Stimulated activated naive CD4-positive, alpha-beta T cell (primary cell): ENCODE data around the gene LRP3.
"Not testable (repeated sequence)": the region's sequence is repeated elsewhere in the genome, so short reads cannot be mapped to it uniquely, and the experiment has no call there.

Experiments used
- DNase-seq, 6 experiments: peaks; one replicate each; lab custom pipeline; 2025; lab: John Stamatoyannopoulos, UW

Gene LRP3

DNA sequence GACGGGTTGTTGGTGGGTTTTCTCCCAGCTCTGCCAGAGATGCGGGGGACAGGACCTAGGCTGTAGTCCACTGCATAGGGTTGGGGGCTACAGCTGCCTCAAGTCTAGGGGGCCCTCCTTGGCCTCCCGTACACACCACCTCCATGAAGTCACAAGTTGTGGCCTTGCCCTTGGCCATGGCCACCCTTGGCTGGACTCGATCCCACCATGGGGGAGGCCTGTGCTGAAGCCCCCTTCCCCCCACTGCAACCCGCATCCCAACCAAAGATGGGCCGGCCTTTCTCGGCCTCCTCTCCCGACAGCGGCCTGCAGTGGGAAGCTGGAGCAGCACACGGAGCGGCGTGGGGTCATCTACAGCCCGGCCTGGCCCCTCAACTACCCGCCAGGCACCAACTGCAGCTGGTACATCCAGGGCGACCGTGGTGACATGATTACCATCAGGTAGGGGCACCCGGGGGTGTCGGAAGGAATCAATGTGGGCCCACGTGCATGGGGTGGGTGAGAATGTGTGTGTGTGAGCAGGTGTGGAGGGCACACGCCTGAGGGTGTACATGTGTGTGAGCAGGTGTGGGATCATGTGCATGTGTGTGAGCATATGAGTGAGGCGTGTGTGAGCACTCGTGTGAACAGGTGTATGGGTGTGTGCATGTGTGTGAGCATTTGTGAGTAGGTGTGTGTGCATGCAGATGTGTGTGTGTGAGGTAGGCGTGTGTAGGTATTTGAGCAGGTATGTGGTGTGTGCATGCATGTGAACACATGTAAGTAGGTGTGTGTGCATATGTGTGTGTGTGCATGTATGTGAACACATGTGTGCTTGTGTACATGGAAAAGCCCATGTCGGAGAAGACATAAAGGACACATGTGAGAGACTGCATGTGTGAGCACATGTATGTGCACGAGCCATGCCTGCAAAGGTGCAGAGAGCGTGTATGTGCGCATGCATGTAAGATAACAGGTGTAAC is 8.7 kb downstream of the LRP3 start:
- no peak for DNase-seq

DNA sequence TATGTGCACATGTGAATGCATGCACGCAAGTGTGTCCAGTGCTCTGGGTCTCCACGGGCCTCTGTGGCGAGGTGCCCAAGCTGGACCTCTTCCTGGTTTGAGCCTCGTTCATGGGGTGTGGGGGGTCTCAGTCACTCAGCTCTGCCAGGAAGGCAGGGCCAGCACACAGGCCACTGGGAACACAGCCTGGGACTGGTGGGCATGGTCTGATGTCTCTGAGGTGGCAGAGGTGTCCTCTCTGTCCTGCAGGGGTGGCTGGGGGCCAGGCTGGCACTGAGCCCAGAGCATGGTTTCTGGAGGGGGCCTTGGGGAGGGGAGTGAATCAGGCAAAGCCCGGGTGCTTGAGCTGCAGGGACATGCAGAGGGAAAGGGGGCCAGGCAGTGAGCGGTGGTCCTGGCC is 9.4 kb downstream of the LRP3 start:
- no peak for DNase-seq

DNA sequence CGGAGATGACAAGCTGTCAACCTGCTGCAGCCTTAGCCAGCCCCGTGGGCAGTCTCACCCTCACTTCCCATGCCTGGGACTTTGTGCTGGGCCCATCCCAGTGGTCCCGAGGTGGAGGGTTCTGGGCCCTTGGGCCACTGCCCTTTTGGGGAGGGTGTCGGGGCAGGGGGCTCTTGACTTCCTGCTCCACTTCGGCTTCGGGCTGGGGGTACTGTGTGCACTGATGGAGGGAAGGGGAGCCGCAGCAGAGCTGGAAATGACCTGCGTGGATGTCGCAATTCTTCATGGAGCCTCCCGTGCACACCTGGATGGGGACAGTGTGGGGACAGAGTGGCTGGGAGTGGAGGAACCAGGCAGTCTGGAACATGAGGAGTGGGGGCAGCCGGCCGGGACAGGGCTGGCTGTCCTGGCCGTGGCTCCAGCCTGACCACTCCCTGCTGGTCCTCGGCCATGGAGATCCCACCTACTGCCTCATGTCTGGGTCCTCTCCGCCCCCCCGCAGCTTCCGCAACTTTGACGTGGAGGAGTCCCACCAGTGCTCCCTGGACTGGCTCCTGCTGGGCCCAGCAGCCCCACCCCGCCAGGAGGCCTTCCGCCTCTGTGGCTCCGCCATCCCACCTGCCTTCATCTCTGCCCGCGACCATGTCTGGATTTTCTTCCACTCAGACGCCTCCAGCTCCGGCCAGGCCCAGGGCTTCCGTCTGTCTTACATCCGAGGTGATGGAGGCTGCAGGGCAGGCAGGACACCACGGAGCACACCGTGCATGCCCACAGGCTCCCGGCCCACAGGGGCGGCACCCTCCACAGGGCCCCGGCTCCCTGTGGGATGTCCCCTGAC is 10.2 kb downstream of the LRP3 start:
- no peak for DNase-seq

DNA sequence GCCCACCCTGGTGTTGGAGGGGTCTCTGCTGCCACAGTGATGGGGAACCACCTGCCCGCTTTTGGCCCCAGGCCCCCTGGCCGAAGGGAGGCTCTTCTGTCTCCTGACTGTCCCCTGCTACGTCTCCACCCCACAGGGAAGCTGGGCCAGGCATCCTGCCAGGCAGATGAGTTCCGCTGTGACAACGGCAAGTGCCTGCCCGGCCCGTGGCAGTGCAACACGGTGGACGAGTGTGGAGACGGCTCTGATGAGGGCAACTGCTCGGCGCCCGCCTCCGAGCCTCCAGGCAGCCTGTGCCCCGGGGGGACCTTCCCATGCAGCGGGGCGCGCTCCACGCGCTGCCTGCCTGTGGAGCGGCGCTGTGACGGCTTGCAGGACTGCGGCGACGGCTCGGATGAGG is 11.0 kb downstream of the LRP3 start:
- DNase-seq: no peak

DNA sequence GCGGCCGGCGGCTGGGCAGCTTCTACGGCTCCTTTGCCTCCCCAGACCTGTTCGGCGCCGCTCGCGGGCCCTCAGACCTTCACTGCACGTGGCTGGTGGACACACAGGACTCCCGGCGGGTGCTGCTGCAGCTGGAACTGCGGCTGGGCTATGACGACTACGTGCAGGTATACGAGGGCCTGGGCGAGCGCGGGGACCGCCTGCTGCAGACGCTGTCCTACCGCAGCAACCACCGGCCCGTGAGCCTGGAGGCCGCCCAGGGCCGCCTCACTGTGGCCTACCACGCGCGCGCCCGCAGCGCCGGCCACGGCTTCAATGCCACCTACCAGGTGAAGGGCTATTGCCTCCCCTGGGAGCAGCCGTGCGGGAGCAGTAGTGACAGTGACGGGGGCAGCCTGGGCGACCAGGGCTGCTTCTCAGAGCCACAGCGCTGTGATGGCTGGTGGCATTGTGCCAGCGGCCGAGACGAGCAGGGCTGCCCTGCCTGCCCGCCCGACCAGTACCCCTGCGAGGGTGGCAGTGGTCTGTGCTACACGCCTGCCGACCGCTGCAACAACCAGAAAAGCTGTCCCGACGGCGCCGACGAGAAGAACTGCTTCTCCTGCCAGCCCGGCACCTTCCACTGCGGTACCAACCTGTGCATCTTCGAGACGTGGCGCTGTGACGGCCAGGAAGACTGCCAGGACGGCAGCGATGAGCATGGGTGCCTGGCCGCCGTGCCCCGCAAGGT is 11.6 kb downstream of the LRP3 start:
- no peak for DNase-seq

DNA sequence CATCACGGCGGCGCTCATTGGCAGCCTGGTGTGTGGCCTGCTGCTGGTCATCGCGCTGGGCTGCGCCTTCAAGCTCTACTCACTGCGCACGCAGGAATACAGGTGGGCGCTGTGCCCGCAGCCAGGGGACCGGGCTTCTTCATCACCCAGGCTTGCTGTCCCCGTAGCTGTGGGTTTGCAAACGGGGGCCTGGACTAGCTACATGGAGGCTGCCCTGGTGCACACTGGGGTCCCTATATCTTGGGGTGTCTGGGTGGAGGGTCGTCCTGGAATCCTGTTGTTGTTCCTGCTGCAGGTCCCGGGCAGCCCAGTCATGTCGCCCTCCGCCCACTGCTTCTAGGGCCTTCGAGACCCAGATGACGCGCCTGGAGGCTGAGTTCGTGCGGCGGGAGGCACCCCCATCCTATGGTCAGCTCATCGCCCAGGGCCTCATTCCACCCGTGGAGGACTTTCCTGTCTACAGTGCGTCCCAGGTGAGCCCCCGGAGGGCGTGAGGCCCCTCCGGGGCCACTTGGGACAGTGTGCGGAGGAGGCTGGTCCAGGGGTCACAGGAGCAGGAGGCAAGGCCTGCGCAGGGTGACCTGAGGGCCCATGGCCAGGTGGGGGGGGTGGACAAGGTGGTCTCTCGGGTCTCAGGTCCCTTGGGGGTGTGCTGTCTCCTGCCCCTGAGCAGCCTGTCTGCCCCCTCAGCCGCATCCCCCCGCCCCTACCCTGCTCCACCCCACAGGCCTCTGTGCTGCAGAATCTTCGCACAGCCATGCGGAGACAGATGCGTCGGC is 12.3 kb downstream of the LRP3 start:
- no peak for DNase-seq

DNA sequence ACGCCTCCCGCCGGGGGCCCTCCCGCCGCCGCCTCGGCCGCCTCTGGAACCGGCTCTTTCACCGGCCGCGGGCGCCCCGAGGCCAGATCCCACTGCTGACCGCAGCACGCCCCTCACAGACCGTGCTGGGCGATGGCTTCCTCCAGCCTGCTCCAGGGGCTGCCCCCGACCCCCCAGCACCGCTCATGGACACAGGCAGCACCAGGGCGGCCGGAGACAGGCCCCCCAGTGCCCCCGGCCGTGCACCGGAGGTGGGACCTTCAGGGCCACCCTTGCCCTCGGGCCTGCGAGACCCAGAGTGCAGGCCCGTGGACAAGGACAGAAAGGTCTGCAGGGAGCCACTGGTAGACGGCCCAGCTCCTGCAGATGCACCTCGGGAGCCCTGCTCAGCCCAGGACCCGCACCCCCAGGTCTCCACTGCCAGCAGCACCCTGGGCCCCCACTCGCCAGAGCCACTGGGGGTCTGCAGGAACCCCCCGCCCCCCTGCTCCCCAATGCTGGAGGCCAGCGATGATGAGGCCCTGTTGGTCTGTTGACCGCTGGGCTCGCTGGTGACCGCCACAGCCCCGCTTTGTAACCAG is 13.0 kb downstream of the LRP3 start:
- DNase-seq: no peak

DNA sequence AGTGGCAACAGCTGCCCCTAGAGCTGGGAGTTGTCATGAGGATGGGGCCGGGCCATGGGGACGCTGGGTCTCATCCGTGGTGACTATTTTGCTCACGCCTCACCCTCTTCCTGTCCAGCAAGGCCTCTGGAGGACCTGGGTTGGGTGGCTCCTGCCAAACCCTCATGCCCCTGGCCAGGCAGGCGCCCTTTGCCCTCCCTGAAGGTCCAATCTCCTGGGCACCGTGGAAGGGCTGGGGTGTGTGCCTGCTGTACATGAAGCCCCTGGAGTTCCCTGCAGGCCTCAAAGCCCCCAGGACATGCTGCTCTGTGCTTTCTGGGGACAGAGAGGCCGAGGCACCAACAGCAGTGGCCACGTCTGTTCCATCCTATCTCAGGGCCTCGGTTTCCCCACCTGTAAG is 13.8 kb downstream of the LRP3 start:
- no peak for DNase-seq

DNA sequence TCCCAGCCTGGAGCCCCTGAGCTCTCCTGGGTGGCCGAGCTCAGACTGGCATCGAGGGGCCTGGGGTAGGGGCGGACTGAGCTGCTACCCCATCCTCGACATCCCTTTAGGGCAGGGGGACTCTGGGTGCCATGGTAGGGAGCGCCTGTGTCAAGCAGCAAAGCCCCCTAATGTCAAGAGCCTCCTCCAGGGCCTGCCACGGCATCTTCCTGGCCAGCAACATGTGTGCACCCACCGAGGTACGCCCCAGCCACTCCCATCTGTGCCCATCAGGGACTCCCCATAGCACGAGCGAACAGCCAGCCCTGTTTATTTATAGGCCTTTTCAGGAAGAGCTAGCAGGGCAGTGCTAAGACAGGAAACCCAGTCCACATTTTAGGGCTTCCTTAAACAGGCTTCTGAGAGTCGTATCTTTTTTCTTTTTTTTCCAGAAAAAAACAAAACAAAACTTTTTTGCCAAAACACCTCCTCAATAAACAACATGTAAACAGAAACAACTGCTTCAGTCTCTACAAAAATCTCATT is 14.3 kb downstream of the LRP3 start:
- DNase-seq: no peak

DNA sequence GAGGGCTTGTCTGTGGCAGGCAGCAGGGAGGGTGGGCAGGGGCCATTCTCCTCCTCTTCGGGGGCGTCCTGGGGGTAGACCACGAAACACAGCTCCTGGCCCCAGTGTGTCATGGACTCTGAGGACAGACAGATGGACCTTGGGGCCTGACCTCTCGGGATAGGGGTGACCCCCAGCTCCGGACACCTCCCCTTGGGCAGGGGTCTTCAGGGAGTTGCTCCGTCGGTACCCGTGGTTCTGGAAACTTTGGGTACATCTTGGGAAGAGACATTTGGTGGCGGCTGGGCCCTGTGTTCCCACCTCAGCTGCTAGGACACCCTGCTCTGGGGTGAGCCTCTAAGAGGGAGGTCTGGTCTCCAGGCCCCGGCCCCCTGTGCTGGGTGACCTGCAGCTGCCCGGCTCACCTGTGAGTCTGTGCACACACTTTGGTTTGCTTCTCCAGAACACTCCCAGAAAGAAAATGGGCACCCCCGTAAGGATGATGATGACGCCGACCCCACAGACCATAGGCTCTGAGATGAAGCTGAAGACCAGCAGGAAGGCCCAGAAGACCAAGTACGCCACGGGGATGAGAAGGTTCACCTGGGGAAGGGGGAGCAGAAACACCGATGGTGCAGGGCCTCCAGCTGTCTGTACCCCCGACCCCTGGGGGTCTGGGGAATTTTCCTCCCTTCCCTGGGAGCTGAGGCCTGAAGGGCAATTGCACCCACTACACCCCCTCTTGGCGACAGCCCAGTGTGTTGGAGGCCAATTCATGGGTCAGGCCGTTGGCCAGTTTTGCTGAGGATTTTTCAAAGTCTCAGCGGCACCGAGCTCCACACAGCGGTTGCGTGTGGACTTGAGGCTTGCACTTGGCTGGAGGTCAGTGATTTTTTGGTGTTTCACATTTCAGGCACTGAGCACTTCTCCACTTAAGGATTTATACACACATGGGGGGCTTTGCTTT is 15.0 kb downstream of the LRP3 start:
- no peak for DNase-seq

DNA sequence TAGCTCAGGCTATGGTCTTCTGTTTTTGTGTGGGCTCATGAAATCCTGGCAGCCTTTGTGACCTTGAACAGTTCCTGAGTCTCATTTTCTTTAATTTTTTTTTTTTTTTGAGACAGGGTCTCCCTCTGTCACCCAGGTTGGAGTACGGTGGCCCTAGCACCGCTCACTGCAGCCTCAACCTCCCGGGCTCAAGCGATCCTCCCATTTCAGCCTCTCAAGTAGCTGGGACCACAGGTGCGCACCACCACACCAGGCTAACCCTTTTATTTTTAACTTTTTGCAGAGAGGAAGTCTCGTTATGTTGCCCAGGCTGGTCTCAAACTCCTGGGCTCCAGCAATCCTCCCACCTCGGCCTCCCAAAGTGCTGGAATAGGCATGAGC is 15.7 kb downstream of the LRP3 start:
- DNase-seq: not testable (repeated sequence)

DNA sequence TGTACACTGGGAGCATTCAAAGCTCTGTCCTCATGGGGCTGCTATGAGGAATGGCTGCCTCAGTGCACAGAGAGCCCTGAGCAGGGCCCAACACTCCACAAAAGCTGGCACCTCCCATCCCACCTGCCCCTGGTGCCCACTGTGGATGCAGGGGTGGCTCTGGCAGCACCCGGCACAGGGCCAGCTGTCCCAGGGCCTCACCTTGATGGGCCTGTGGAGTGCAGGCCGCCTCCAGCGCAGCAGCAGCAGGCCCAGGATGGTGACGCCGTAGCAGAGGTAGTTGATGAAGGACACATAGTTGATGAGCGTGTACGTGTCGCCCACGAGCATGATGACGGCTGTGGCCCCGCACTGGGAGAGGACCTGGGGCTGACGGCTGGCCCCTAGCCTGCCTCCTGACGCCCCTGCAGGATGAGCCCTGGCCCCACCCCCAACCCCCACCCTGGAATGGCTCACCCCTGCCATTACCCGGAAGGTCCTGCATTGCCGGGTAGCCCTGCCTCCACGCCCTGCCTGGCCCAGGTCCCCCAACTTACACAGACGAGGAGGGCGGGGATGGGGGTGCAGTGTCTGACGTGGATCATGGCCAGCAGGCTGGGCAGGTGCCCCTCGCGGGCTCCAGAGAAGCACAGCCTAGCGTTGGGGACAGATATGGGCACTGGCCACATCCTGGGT is 16.3 kb downstream of the LRP3 start:
- no peak for DNase-seq

DNA sequence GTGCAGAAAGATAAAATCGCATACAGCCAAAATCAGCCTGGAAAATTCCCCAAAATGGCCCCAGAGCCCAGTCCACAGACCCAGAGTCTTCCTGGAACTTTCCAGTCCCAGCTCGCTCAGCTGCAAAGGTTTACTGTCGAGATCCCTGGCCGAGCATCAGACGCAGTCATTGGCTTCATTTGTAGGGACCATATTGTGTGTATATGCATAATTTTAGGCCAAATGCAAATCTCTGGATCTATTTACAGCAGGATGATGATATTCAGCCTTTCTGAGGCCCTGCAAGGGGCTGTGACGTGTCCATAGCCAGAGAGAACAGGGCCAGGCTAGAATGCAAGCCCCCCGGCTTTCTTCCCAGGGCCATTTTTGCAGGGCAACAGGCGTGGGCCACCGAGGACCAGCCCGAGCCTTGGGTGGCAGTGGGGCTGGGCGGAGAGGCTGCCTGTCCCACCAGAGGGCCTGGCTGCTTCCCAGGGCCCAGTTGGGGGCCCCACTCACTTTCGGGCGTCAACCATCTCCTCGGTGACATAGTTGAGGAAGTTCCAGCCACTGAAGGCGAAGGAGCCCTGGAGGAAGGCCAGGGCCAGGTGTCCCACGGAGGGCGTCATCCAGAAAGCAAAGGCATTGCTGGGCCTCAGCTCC is 17.8 kb downstream of the LRP3 start:
- DNase-seq: no peak

DNA sequence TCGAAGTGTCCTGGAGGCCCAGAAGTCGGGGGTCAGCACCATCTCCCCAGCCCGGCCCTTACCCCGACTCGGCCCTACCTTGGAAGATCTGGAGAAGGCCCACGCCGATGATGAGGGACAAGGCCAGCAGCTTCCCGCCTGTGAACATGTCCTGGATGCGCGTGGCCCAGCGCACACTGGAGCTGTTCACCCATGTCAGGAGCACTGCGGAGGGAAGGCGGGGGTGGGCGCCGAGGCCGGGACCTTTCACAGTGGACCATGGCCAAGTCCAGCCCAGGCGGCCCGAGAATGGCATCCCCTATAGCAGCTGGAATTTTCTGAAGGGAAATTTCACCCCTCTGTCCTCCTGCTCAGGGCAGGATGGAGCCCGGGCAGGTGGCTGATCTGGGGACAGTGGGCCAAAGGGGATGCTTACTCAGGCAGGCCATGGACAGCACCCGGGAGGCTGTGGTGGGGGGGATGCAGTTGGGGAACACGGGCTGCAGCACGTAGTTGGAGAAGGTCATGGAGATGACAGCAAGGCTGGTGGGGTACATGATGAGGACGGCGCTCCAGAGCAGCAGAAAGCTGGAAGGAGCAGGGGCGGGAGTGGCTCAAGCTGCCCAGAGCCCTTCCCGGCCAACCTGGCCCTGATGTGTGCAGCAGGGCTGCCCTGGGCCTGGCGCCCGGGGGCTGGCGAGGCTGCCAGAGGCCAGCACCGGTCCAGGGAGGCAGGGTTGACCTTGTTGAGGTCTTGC is 18.5 kb downstream of the LRP3 start:
- DNase-seq: no peak

DNA sequence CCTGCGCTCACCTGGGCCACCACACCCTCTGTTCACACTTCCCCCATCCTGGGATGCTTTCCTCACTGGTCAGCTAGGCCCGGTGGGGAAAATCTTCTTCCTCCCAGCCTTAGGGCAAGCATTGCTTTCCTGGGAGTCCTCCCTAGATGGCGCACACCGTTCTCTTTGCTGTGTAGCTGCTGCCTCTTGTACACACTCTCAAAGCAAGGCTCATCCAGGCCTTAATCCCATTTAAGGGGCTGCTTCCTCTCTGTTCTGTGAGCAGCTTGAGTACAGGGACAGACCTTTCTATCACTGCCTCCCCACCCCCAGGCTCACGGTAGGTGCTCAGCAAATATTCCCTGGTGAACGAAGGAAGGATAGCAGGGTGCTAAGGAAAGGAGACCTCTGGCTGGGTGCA is 20.5 kb downstream of the LRP3 start:
- DNase-seq: no peak

DNA sequence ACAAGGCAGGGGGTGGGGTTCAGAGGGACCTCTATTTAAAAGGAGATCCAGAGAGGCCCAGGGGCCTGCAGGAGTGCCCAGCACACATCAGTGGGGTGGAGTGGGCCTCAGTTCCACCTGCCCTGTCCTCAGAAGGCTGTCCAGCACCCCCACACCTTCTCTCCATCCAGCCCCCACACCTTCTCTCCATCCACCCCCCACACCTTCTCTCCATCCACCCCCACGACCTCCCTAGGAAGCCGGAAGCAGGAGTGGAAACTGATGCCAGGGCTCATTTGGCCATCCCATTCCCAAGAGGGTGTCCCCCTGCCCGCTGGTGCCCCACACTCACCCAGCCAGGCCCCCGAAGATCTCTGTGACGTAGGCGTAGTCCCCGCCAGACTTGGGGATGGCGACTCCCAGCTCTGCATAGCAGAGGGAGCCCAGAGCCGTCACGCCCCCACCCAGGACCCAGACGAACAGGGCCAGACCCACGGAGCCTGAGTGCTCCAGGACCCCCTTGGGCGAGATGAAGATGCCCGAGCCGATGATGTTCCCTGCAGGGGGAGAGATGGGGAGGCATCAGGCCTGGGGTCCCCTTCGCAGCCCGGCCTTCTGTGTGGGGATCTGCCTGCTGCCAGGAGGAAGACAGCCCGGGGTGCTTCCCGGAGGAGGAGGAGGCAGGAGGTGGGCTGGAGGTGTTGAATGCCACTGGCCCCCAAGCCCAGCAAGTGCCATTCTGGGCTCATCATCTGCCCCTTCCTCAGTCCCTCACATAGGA is 21.5 kb downstream of the LRP3 start:
- DNase-seq: no peak

DNA sequence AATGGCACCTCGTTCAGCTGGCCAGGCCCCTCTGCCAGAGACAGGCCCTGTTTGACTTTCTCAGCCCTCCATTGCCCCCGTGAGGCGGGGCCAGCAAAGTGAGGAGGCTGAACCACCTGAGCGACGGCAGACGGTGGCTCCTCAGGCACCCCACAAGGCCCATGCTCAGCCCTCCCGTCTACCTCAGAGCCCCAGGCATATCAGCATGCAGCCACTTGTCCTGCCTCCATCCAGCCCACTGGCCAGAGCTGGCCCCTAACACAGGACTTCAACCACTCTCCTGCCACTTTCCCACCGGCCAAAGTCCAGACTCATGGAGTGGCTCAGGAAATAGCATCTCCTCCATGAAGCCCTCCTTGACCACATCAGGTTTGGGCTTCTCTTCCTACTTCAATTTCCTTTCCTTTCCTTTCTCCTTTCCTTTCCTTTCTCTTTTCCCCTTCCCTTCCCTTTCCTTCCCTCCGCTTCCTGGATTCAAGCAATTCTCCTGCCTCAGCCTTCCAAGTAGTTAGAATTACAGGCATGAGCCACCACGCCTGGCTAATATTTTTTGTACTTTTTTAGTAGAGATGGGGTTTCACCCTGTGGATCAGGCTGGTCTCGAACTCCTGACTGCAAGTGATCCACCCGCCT is 22.2 kb downstream of the LRP3 start:
- no peak for DNase-seq
